D341Med (cell line): Measurements from ENCODE around the gene OR1Q1.
"Not testable (repeated sequence)": the region's sequence is repeated elsewhere in the genome, so short reads cannot be mapped to it uniquely, and the experiment has no call there.

Experiments used
- DNase-seq: peaks from one replicate; pipeline ENCODE4 v3.0.0; 2012; ENCODE audit warnings: low spot score

The OR1Q1 gene

GRCh38 chr9:122614362-122614761 is at the start of gene OR1Q1:
TSS of gene OR1Q1 (plus strand) at chr9:122614738. CDS start at chr9:122614738, 0 bp downstream.
- DNase-seq: no peak

GRCh38 chr9:122567901-122568300 is 46.6 kb upstream of the OR1Q1 start:
- no peak for DNase-seq

GRCh38 chr9:122572456-122572855 is 42.1 kb upstream of the OR1Q1 start:
- no peak for DNase-seq

GRCh38 chr9:122579874-122580273 is 34.7 kb upstream of the OR1Q1 start:
- no peak for DNase-seq

GRCh38 chr9:122580360-122580759 is 34.2 kb upstream of the OR1Q1 start:
- no peak for DNase-seq

- not testable (repeated sequence) for DNase-seq
Measured at GRCh38 chr9:122583284-122583683, 31.3 kb upstream of the OR1Q1 start, which contains the start of gene OR1L8. TSS of gene OR1L8 (minus strand) at chr9:122583384. CDS start at chr9:122568477, 14,907 bp downstream.

- DNase-seq: no peak
Measured at GRCh38 chr9:122605691-122606090, 8.8 kb upstream of the OR1Q1 start.

GRCh38 chr9:122606587-122606986 is 8.0 kb upstream of the OR1Q1 start:
- no peak for DNase-seq

GRCh38 chr9:122609804-122610203 is 4.7 kb upstream of the OR1Q1 start:
- DNase-seq: no peak

GRCh38 chr9:122619996-122620395 is 5.5 kb downstream of the OR1Q1 start:
- DNase-seq: no peak

GRCh38 chr9:122642226-122642625 is 27.7 kb downstream of the OR1Q1 start:
- peak; percentile 16 for DNase-seq

- no peak for DNase-seq
Measured at GRCh38 chr9:122656378-122656777, 41.8 kb downstream of the OR1Q1 start.

GRCh38 chr9:122657527-122657926 is 43.0 kb downstream of the OR1Q1 start, which contains the start of gene OR1B1:
TSS of gene OR1B1 (minus strand) at chr9:122657627.
- no peak for DNase-seq

GRCh38 chr9:122661416-122661815 is 46.9 kb downstream of the OR1Q1 start, which contains the start of gene OR1L1:
TSS of gene OR1L1 (plus strand) at chr9:122661716. CDS start at chr9:122661716, 0 bp downstream.
- no peak for DNase-seq
